K562 (cell line): ENCODE data around the gene CKMT2. TPM values are rescaled to one million over a fixed set of nuclear protein-coding genes. Genes with fewer than 3 reads are reported as not detected.

Experiments used
- ATAC-seq: fragments of 200-7000 bp; cut with Tn5 transposase; 3 replicates; pipeline ENCODE4 v1.9.1; 2020; ENCODE audit warnings: moderate library complexity
- BruUV-seq: library from RNA; stranded (reverse); fragments of 400-500 nt; replicated peaks from 2 replicates; lab custom pipeline; 2021; lab: Mats Ljungman, UMichigan
- CTCF ChIA-PET: fragments of 300-600 bp; formaldehyde crosslinking; extraction: SDS; loops from one replicate; lab custom pipeline; 2021; ENCODE audit warnings: low intra/inter-chr PET ratio; lab: Yijun Ruan, JAX
- POLR2A ChIA-PET: fragments of 300-600, 350-650 bp; sonication (Branson Sonifier 250); formaldehyde crosslinking; extraction: SDS; loops from one replicate; lab custom pipeline; 2021; ENCODE audit warnings: antibody characterized with exemption, inconsistent platforms; lab: Yijun Ruan, JAX
- DNase-seq, 4 experiments: peaks; one replicate each; pipeline versions ENCODE4 v3.0.0 to v3.0.0-alpha.2; 2011 to 2018; ENCODE audit warnings: low spot score in 3 of 4, mixed read lengths in 3 of 4; ENCODE audit errors: extremely low read depth in 1 of 4
- FAIRE-seq: peaks from 2 replicates; lab custom pipeline; 2011; peaks lifted over from hg19 to GRCh38; lab: Jason Lieb, UNC
- H2AFZ ChIP-seq: 2 replicates; pipeline ENCODE4 v1.6.0; 2011; ENCODE audit warnings: low read depth, low read length, control low read depth, inconsistent platforms
- H3K27ac ChIP-seq: fragments of 200-600 bp; 3 replicates; pipeline ENCODE4 v1.8.0; 2011; ENCODE audit warnings: low read depth, mild to moderate bottlenecking, control low read depth, inconsistent platforms, low read length, moderate library complexity, mixed read lengths; ENCODE audit errors: extremely low read depth
- H3K27me3 ChIP-seq, 2 experiments: fragments of 300-600 bp in 1 of 2; 2 replicates in 1 of 2; 3 replicates in 1 of 2; pipeline versions ENCODE4 v1.6.0 to v1.8.0; 2011; ENCODE audit warnings: inconsistent platforms in 2 of 2, low read length in 2 of 2, mild to moderate bottlenecking in 1 of 2, mixed read lengths in 1 of 2, moderate library complexity in 1 of 2; ENCODE audit not compliant: control insufficient read depth in 2 of 2, insufficient read depth in 2 of 2
- H3K36me3 ChIP-seq: fragments of 300-600 bp; 3 replicates; pipeline ENCODE4 v1.8.0; 2011; ENCODE audit warnings: mild to moderate bottlenecking, low read length, inconsistent platforms; ENCODE audit not compliant: control insufficient read depth, insufficient read depth
- H3K4me1 ChIP-seq, 2 experiments: fragments of 200-600 bp in 1 of 2; replicated peaks in 1 of 2; 2 replicates in 1 of 2; 3 replicates in 1 of 2; pipeline versions ENCODE4 v1.5.1 to v1.8.0; 2011; ENCODE audit warnings: inconsistent platforms in 2 of 2, low read length in 2 of 2, mild to moderate bottlenecking in 1 of 2, mixed read lengths in 1 of 2, moderate library complexity in 1 of 2; ENCODE audit not compliant: control insufficient read depth in 2 of 2, insufficient read depth in 2 of 2
- H3K4me2 ChIP-seq: 2 replicates; pipeline ENCODE4 v1.6.1; 2011; ENCODE audit warnings: low read length, control low read depth, inconsistent platforms, mixed read lengths; ENCODE audit not compliant: insufficient read depth
- H3K4me3 ChIP-seq: fragments of 200-600 bp; sonication (generic), shearing (Covaris generic); 2 replicates; pipeline ENCODE4 v1.5.1; 2016; ENCODE audit warnings: control low read depth, inconsistent platforms
- H3K79me2 ChIP-seq: fragments of 200-600 bp; 3 replicates; pipeline ENCODE4 v1.8.0; 2011; ENCODE audit warnings: low read length, inconsistent platforms; ENCODE audit not compliant: control insufficient read depth, insufficient read depth
- H3K9ac ChIP-seq, 2 experiments: 2 replicates each; pipeline versions ENCODE4 v1.6.0 to v1.6.1; 2011; ENCODE audit warnings: low read depth in 2 of 2, low read length in 2 of 2, control low read depth in 1 of 2, inconsistent platforms in 1 of 2, mild to moderate bottlenecking in 1 of 2, mixed read lengths in 1 of 2; ENCODE audit not compliant: insufficient read depth in 1 of 2
- H3K9me1 ChIP-seq: one replicate; pipeline ENCODE4 v1.6.0; 2011; ENCODE audit warnings: inconsistent platforms, mild to moderate bottlenecking, low read length, moderate library complexity; ENCODE audit not compliant: control insufficient read depth, insufficient read depth
- H3K9me3 ChIP-seq: replicated peaks from 2 replicates; pipeline ENCODE4 v1.5.1; 2011; ENCODE audit warnings: low read depth, low read length, inconsistent platforms; ENCODE audit not compliant: control insufficient read depth, insufficient read depth
- H4K20me1 ChIP-seq: replicated peaks from 2 replicates; pipeline ENCODE4 v1.6.1; 2011; ENCODE audit warnings: low read length, inconsistent platforms, mixed read lengths; ENCODE audit not compliant: control insufficient read depth, insufficient read depth
- EWSR1 ChIP-seq: fragments of 450-650 bp; IDR thresholded peaks from 2 replicates; pipeline ENCODE4 v1.6.1; 2018; ENCODE audit warnings: borderline replicate concordance, mild to moderate bottlenecking, low read depth, moderate library complexity; ENCODE audit not compliant: partially characterized antibody
- HDAC8 ChIP-seq: fragments of 450-650 bp; IDR thresholded peaks from 2 replicates; pipeline ENCODE4 v1.6.1; 2016; ENCODE audit warnings: mild to moderate bottlenecking, missing genetic modification characterization, moderate library complexity, missing compliant biosample characterization
- HDGF ChIP-seq: fragments of 450-650 bp; IDR thresholded peaks from 2 replicates; pipeline ENCODE4 v1.6.1; 2016
- KAT7 ChIP-seq: sonication (generic); formaldehyde crosslinking; IDR thresholded peaks from 2 replicates; pipeline ENCODE4 v1.8.0; 2022; ENCODE audit warnings: missing genetic modification reagents, mild to moderate bottlenecking, borderline replicate concordance
- NONO ChIP-seq, 2 experiments: fragments of 200-400 bp in 1 of 2; fragments of 450-650 bp in 1 of 2; formaldehyde crosslinking in 1 of 2; IDR thresholded peaks; 2 replicates each; pipeline ENCODE4 v1.6.1; 2017; ENCODE audit warnings: low read depth in 2 of 2, mild to moderate bottlenecking in 2 of 2, moderate library complexity in 2 of 2, low read length in 1 of 2
- RBBP5 ChIP-seq: fragments of 200-600 bp; sonication (generic); IDR thresholded peaks from 2 replicates; pipeline ENCODE4 v1.6.1; 2012; ENCODE audit warnings: borderline replicate concordance, mild to moderate bottlenecking, low read length, control low read depth, inconsistent platforms; ENCODE audit not compliant: insufficient read depth, poor library complexity, severe bottlenecking
- RFX1 ChIP-seq: fragments of 450-650 bp; IDR thresholded peaks from 2 replicates; pipeline ENCODE4 v1.6.1; 2016; ENCODE audit warnings: mild to moderate bottlenecking, moderate library complexity
- STAT5A ChIP-seq: IDR thresholded peaks from 2 replicates; pipeline ENCODE4 v1.6.1; 2012; ENCODE audit warnings: low read length, inconsistent platforms, borderline replicate concordance
- STAT6 ChIP-seq: sonication (generic); formaldehyde crosslinking; IDR thresholded peaks from 2 replicates; pipeline ENCODE4 v1.8.1; 2023; ENCODE audit warnings: mild to moderate bottlenecking, missing genetic modification reagents
- TEAD2 ChIP-seq: fragments of 450-650 bp; IDR thresholded peaks from 2 replicates; pipeline ENCODE4 v1.6.1; 2016; ENCODE audit warnings: missing genetic modification characterization, control low read depth, missing compliant biosample characterization
- XRCC4 ChIP-seq: IDR thresholded peaks from one replicate; pipeline ENCODE4 v1.6.1; 2011; ENCODE audit not compliant: insufficient read depth, insufficient read length; ENCODE audit errors: extremely low read depth
- ZFX ChIP-seq: sonication (generic); formaldehyde crosslinking; IDR thresholded peaks from 2 replicates; pipeline ENCODE4 v1.8.0; 2022; ENCODE audit warnings: mild to moderate bottlenecking, missing genetic modification reagents, moderate library complexity
- ZNF347 ChIP-seq: fragments of 450-650 bp; formaldehyde crosslinking; IDR thresholded peaks from 2 replicates; pipeline ENCODE4 v1.4.0; 2020; ENCODE audit warnings: low read depth, mild to moderate bottlenecking, moderate library complexity
- ZNF696 ChIP-seq: fragments of 250-450 bp; sonication (Bioruptor Pico); conservative IDR thresholded peaks from 2 replicates; pipeline ENCODE4 v1.4.0; 2020; ENCODE audit warnings: mild to moderate bottlenecking, moderate library complexity
- WGBS: fragments of 100-300 bp; shearing (Covaris generic); methylation state at CpG from one replicate; pipeline ENCODE4 v1.1.6; 2016; ENCODE audit warnings: low coverage, mixed read lengths; ENCODE audit not compliant: insufficient coverage; ENCODE audit errors: missing lambda C conversion rate; 5-methylcytosine and 5-hydroxymethylcytosine counted together
- in situ Hi-C: fragments of 300-500 bp; cut with MboI; formaldehyde crosslinking; loops from 4 replicates; pipeline ENCODE4 v1.15.0; 2018; ENCODE audit warnings: inconsistent platforms, mixed read lengths
- intact Hi-C: fragments of 100-400 bp; cut with micrococcal nuclease; formaldehyde crosslinking; loops from 2 replicates; pipeline ENCODE4 v1.14.2; 2022
- polyA plus RNA-seq, 8 experiments: library from polyadenylated mRNA; depleted of rRNA in 4 of 8; stranded (reverse) in 5 of 8; unstranded in 3 of 8; fragments of >200 nt; fragmentation: Nextera tagmentation in 2 of 8; fragmentation: Illumina TruSeq in 1 of 8; extraction: Ambion mirVana in 2 of 8; extraction: Trizol in 1 of 8; gene quantifications; 2 replicates each; pipeline versions ENCODE4 v1.2.1 to v1.2.3, GENCODE V29; 2011 to 2014; ENCODE audit warnings: inconsistent platforms in 1 of 8, missing spikeins in 1 of 8
- total RNA-seq, 7 experiments: library from RNA; depleted of rRNA in 6 of 7; stranded (reverse); fragments of >200 nt in 6 of 7; fragmentation: Illumina TruSeq in 2 of 7; extraction: Trizol in 2 of 7; gene quantifications; 2 replicates each; pipeline versions ENCODE4 v1.2.1 to v1.2.3, GENCODE V29; 2011 to 2021; ENCODE audit warnings: low replicate concordance in 1 of 7

CKMT2 gene
- total and polyA plus RNA-seq, 9 of the 15 experiments (the other 6 are each of a cell fraction or from before 2014, with no cell fraction given): 0.03 TPM; not detected in 8

GRCh38 chr5:81288021-81288433 is 54.9 kb downstream of the CKMT2 start:
- in situ Hi-C loops (no loop called here), intact Hi-C loops (no loop called here)
- Histone ChIP-seq H3K9ac (no peak overlapping the region), H3K4me2 (no peak overlapping the region), H3K36me3 (no peaks in the 10 kb centered on the region), H3K9me3 (no peaks in the 10 kb centered on the region; the same call in 1 of the 2 replicates), H3K4me3 (no peak overlapping the region), H3K27ac (no peak overlapping the region), H3K79me2 (peaks cover 9% of the 10 kb centered on the region; the same call in 2 of the 3 replicates), H4K20me1 (no peaks in the 10 kb centered on the region), H3K9me1 (no peaks in the 10 kb centered on the region), H2AFZ (no peak overlapping the region), H3K27me3 (no peaks in the 10 kb centered on the region), H3K4me1 (no peaks in the 10 kb centered on the region; a peak in 1 of 5 replicates)
- POLR2A ChIA-PET: no interaction called here
- FAIRE-seq (no peak), ATAC-seq (no peak), DNase-seq (no peak)
- CTCF ChIA-PET: no interaction called here
- BruUV-seq: no TSS peak
- TF ChIP-seq KAT7 (CRISPR knock-in tag) (no peak), XRCC4 (no peak), ZNF696 (CRISPR knock-in tag) (no peak), NONO (IDR thresholded peaks at IDR 0.05; ENCODE audit: low read depth in 2 of 2, low read length in 1 of 2) (no peak), ZFX (no peak), ZNF347 (CRISPR knock-in tag) (no peak), HDGF (no peak), RBBP5 (no peak), RFX1 (no peak), STAT5A (no peak), EWSR1 (no peak), STAT6 (no peak), TEAD2 (tag) (no peak), HDAC8 (no peak)
- WGBS: 72% methylated on average over 2 of the region's 4 CpGs
